Measurements from ENCODE around the gene INPP1.

The INPP1 gene

DNA sequence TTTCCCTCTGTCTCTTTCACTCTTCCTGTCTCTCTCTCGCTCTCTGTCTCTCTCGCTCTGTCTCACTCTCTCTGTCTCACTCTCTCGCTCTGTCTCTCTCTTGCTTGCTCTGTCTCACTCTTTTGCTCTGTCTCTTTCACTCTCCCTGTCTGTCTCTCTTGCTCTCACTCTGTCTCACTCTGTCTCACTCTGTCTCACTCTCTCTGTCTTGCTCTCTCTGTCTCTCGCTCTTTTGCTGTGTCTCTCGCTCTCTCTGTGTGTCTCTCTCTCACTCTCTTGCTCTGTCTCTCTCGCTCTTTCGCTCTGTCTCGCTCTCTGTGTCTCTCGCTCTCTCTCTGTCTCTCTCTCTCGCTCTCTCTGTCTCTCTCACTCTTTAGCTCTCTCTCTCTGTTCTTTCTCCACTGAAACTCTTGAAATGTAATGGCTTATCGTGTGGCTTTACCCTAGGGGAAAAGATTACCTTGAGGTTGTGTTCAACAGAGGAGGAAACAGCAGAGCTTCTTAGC is 22.9 kb downstream of the INPP1 start:
- Histone ChIP-seq H3K4me3 (ENCODE audit: insufficient read depth in 1 of 2, low read depth in 1 of 2, low read length in 2 of 2) (no peak overlapping the region), H3K27me3 (ENCODE audit: control insufficient read depth in 1 of 2, insufficient read depth in 1 of 2, low read length in 2 of 2) (no peaks in the 10 kb centered on the region), H4K91ac (ENCODE audit: low read length) (no peak overlapping the region), H2BK5ac (ENCODE audit: low read depth, low read length, poor library complexity, severe bottlenecking) (no peak overlapping the region), H2BK120ac (ENCODE audit: low read depth, low read length) (no peak overlapping the region), H3K9me3 (ENCODE audit: control insufficient read depth, low read length) (no peaks in the 10 kb centered on the region), H3K23ac (ENCODE audit: low read length in 2 of 2) (no peak overlapping the region), H3K36me3 (ENCODE audit: control insufficient read depth in 1 of 2, insufficient read depth in 2 of 2, low read depth in 1 of 2, low read length in 2 of 2) (peaks cover 9 to 79% of the 10 kb centered on the region in 2 experiments), H2BK12ac (ENCODE audit: low read length in 2 of 2) (no peak overlapping the region), H3K4me1 (ENCODE audit: control insufficient read depth, insufficient read depth, low read depth, low read length) (no peaks in the 10 kb centered on the region), H2AK5ac (ENCODE audit: low read length, severe bottlenecking) (no peak overlapping the region), H3K4me2 (ENCODE audit: low read length, poor library complexity, severe bottlenecking) (no peak overlapping the region), H3K14ac (ENCODE audit: low read length in 2 of 2) (no peak overlapping the region), H3K18ac (ENCODE audit: low read depth in 1 of 2, low read length in 2 of 2) (no peak overlapping the region), H3K27ac (ENCODE audit: low read length, poor library complexity, severe bottlenecking) (no peak overlapping the region), H2AFZ (ENCODE audit: low read depth, low read length) (no peak overlapping the region), H4K8ac (ENCODE audit: low read length) (no peak overlapping the region), H3K79me1 (replicated peaks; ENCODE audit: low read length, poor library complexity, severe bottlenecking) (peaks cover 3% of the 10 kb centered on the region), H3K4ac (ENCODE audit: low read depth in 1 of 2, low read length in 2 of 2) (no peak overlapping the region), H3K9ac (ENCODE audit: low read length) (no peak overlapping the region), H2BK15ac (ENCODE audit: low read depth, poor library complexity, severe bottlenecking) (no peak overlapping the region)
- WGBS, result 91% methylated on average over 11 of the region's 11 CpGs
- DNase-seq, result no peak

- no peak overlapping the region for H2BK15ac ChIP-seq (ENCODE audit: low read depth, poor library complexity, severe bottlenecking)
- no peak overlapping the region for H4K8ac ChIP-seq (ENCODE audit: low read length)
- no peaks in the 10 kb centered on the region for H3K9me3 ChIP-seq (ENCODE audit: control insufficient read depth, low read length)
- WGBS, result 94% methylated on average over 3 of the region's 4 CpGs
- H4K91ac ChIP-seq (ENCODE audit: low read length), result no peak overlapping the region
- H3K18ac ChIP-seq (ENCODE audit: low read depth in 1 of 2, low read length in 2 of 2), result no peak overlapping the region
- H3K4me3 ChIP-seq (ENCODE audit: insufficient read depth in 1 of 2, low read depth in 1 of 2, low read length in 2 of 2), result no peak overlapping the region
- H3K4ac ChIP-seq (ENCODE audit: low read depth in 1 of 2, low read length in 2 of 2), result no peak overlapping the region
- no peak overlapping the region for H3K4me2 ChIP-seq (ENCODE audit: low read length, poor library complexity, severe bottlenecking)
- no peak overlapping the region for H3K9ac ChIP-seq (ENCODE audit: low read length)
- H2BK120ac ChIP-seq (ENCODE audit: low read depth, low read length), result no peak overlapping the region
- H3K27ac ChIP-seq (ENCODE audit: low read length, poor library complexity, severe bottlenecking), result no peak overlapping the region
- no peak overlapping the region for H2AFZ ChIP-seq (ENCODE audit: low read depth, low read length)
- H3K23ac ChIP-seq (ENCODE audit: low read length in 2 of 2), result no peak overlapping the region
- no peak for DNase-seq
- no peaks in the 10 kb centered on the region for H3K27me3 ChIP-seq (ENCODE audit: control insufficient read depth in 1 of 2, insufficient read depth in 1 of 2, low read length in 2 of 2)
- H2BK5ac ChIP-seq (ENCODE audit: low read depth, low read length, poor library complexity, severe bottlenecking), result no peak overlapping the region
- peaks cover 9 to 79% of the 10 kb centered on the region in 2 experiments for H3K36me3 ChIP-seq (ENCODE audit: control insufficient read depth in 1 of 2, insufficient read depth in 2 of 2, low read depth in 1 of 2, low read length in 2 of 2)
- H3K4me1 ChIP-seq (ENCODE audit: control insufficient read depth, insufficient read depth, low read depth, low read length), result no peaks in the 10 kb centered on the region
- H2BK12ac ChIP-seq (ENCODE audit: low read length in 2 of 2), result no peak overlapping the region
- no peak overlapping the region for H3K14ac ChIP-seq (ENCODE audit: low read length in 2 of 2)
- peaks cover 3% of the 10 kb centered on the region for H3K79me1 ChIP-seq (replicated peaks; ENCODE audit: low read length, poor library complexity, severe bottlenecking)
- H2AK5ac ChIP-seq (ENCODE audit: low read length, severe bottlenecking), result no peak overlapping the region
Measured at GRCh38 chr2:190367091-190367490, 23.7 kb downstream of the INPP1 start.

GRCh38 chr2:190369635-190370034 is 26.2 kb downstream of the INPP1 start:
- Histone ChIP-seq H2BK5ac (ENCODE audit: low read depth, low read length, poor library complexity, severe bottlenecking) (no peak overlapping the region), H3K9ac (ENCODE audit: low read length) (no peak overlapping the region), H3K4ac (ENCODE audit: low read depth in 1 of 2, low read length in 2 of 2) (no peak overlapping the region), H3K4me3 (ENCODE audit: insufficient read depth in 1 of 2, low read depth in 1 of 2, low read length in 2 of 2) (no peak overlapping the region), H4K8ac (ENCODE audit: low read length) (no peak overlapping the region), H3K4me2 (ENCODE audit: low read length, poor library complexity, severe bottlenecking) (no peak overlapping the region), H3K14ac (ENCODE audit: low read length in 2 of 2) (no peak overlapping the region), H3K23ac (ENCODE audit: low read length in 2 of 2) (no peak overlapping the region), H3K18ac (ENCODE audit: low read depth in 1 of 2, low read length in 2 of 2) (no peak overlapping the region), H3K4me1 (ENCODE audit: control insufficient read depth, insufficient read depth, low read depth, low read length) (no peaks in the 10 kb centered on the region), H2BK12ac (ENCODE audit: low read length in 2 of 2) (no peak overlapping the region), H3K36me3 (ENCODE audit: control insufficient read depth in 1 of 2, insufficient read depth in 2 of 2, low read depth in 1 of 2, low read length in 2 of 2) (peaks cover 9 to 68% of the 10 kb centered on the region in 2 experiments), H2BK15ac (ENCODE audit: low read depth, poor library complexity, severe bottlenecking) (no peak overlapping the region), H2AK5ac (ENCODE audit: low read length, severe bottlenecking) (no peak overlapping the region), H4K91ac (ENCODE audit: low read length) (no peak overlapping the region), H3K79me1 (replicated peaks; ENCODE audit: low read length, poor library complexity, severe bottlenecking) (peaks cover 3% of the 10 kb centered on the region), H2AFZ (ENCODE audit: low read depth, low read length) (no peak overlapping the region), H3K27ac (ENCODE audit: low read length, poor library complexity, severe bottlenecking) (no peak overlapping the region), H3K9me3 (ENCODE audit: control insufficient read depth, low read length) (no peaks in the 10 kb centered on the region), H2BK120ac (ENCODE audit: low read depth, low read length) (no peak overlapping the region), H3K27me3 (ENCODE audit: control insufficient read depth in 1 of 2, insufficient read depth in 1 of 2, low read length in 2 of 2) (no peaks in the 10 kb centered on the region)
- WGBS, result no CpG with 5 or more reads among the region's 2 CpGs
- DNase-seq, result no peak

GRCh38 chr2:190376083-190376482 is 32.7 kb downstream of the INPP1 start:
- Histone ChIP-seq H3K14ac (ENCODE audit: low read length in 2 of 2) (no peak overlapping the region), H3K4me3 (ENCODE audit: insufficient read depth in 1 of 2, low read depth in 1 of 2, low read length in 2 of 2) (no peak overlapping the region), H3K23ac (ENCODE audit: low read length in 2 of 2) (no peak overlapping the region), H2AK5ac (ENCODE audit: low read length, severe bottlenecking) (no peak overlapping the region), H3K4ac (ENCODE audit: low read depth in 1 of 2, low read length in 2 of 2) (no peak overlapping the region), H3K27ac (ENCODE audit: low read length, poor library complexity, severe bottlenecking) (no peak overlapping the region), H3K27me3 (ENCODE audit: control insufficient read depth in 1 of 2, insufficient read depth in 1 of 2, low read length in 2 of 2) (no peaks in the 10 kb centered on the region), H2AFZ (ENCODE audit: low read depth, low read length) (no peak overlapping the region), H3K18ac (ENCODE audit: low read depth in 1 of 2, low read length in 2 of 2) (no peak overlapping the region), H2BK5ac (ENCODE audit: low read depth, low read length, poor library complexity, severe bottlenecking) (no peak overlapping the region), H3K4me2 (ENCODE audit: low read length, poor library complexity, severe bottlenecking) (no peak overlapping the region), H2BK15ac (ENCODE audit: low read depth, poor library complexity, severe bottlenecking) (no peak overlapping the region), H4K8ac (ENCODE audit: low read length) (no peak overlapping the region), H4K91ac (ENCODE audit: low read length) (no peak overlapping the region), H3K4me1 (ENCODE audit: control insufficient read depth, insufficient read depth, low read depth, low read length) (no peaks in the 10 kb centered on the region), H3K36me3 (ENCODE audit: control insufficient read depth in 1 of 2, insufficient read depth in 2 of 2, low read depth in 1 of 2, low read length in 2 of 2) (peaks cover 2 to 5% of the 10 kb centered on the region in 2 experiments), H2BK12ac (ENCODE audit: low read length in 2 of 2) (no peak overlapping the region), H3K9ac (ENCODE audit: low read length) (no peak overlapping the region), H2BK120ac (ENCODE audit: low read depth, low read length) (no peak overlapping the region), H3K9me3 (ENCODE audit: control insufficient read depth, low read length) (no peaks in the 10 kb centered on the region), H3K79me1 (replicated peaks; ENCODE audit: low read length, poor library complexity, severe bottlenecking) (no peaks in the 10 kb centered on the region)
- no peak for DNase-seq
